Measurements from ENCODE around the gene CPNE9.

GRCh38 chr3:9685216-9686049 lies 18.2 kb upstream of the CPNE9 start:
- no peak for TF ChIP-seq SP2 (IDR thresholded peaks at IDR 0.05; ENCODE audit: low read length)
- TF ChIP-seq USF2 (IDR thresholded peaks at IDR 0.05; ENCODE audit: low read length), result no peak
- no peak for TF ChIP-seq EP300 (IDR thresholded peaks at IDR 0.05; ENCODE audit: borderline replicate concordance in 1 of 2, low read depth in 2 of 2, low read length in 2 of 2)
- no peak for TF ChIP-seq YY1 (IDR thresholded peaks at IDR 0.05; ENCODE audit: low read depth, low read length)
- no peak for TF ChIP-seq GABPA (IDR thresholded peaks at IDR 0.05; ENCODE audit: borderline replicate concordance, insufficient read depth, low read length)
- no peak for TF ChIP-seq CTCF (IDR thresholded peaks at IDR 0.05; ENCODE audit: control extremely low read depth in 1 of 3, insufficient read depth in 1 of 3, low read depth in 1 of 3, low read length in 3 of 3)
- TF ChIP-seq RXRA (IDR thresholded peaks at IDR 0.05; ENCODE audit: insufficient read depth, low read depth, low read length), result no peak
- no peak for TF ChIP-seq CBX8 (IDR thresholded peaks at IDR 0.05; ENCODE audit: borderline replicate concordance, low read depth, low read length)
- TF ChIP-seq ATF3 (IDR thresholded peaks at IDR 0.05; ENCODE audit: insufficient read depth, low read depth, low read length), result no peak
- TF ChIP-seq CEBPB (IDR thresholded peaks at IDR 0.05; ENCODE audit: low read depth, low read length), result no peak
- TF ChIP-seq E2F6 (IDR thresholded peaks at IDR 0.05), result no peak
